OCI-LY7 (cell line): ENCODE measurements around the gene ZNF552.
"Not testable (repeated sequence)": the region's sequence is repeated elsewhere in the genome, so short reads cannot be mapped to it uniquely, and the experiment has no call there.

Experiments
- EZH2phosphoT487 ChIP-seq: fragments of 200-600 bp; sonication (generic); IDR thresholded peaks from 2 replicates; pipeline ENCODE4 v1.6.1; 2018; ENCODE audit warnings: low read depth, borderline replicate concordance, mild to moderate bottlenecking, mixed run types, antibody characterized with exemption, low read length, moderate library complexity, mixed read lengths
- TF ChIP-seq, protein P1 (sequence below): fragments of 200-600 bp; sonication (generic); conservative IDR thresholded peaks from 2 replicates; pipeline ENCODE4 v1.5.1; 2014; ENCODE audit warnings: mild to moderate bottlenecking, antibody characterized with exemption, low read length, moderate library complexity, mixed read lengths

DNA sequence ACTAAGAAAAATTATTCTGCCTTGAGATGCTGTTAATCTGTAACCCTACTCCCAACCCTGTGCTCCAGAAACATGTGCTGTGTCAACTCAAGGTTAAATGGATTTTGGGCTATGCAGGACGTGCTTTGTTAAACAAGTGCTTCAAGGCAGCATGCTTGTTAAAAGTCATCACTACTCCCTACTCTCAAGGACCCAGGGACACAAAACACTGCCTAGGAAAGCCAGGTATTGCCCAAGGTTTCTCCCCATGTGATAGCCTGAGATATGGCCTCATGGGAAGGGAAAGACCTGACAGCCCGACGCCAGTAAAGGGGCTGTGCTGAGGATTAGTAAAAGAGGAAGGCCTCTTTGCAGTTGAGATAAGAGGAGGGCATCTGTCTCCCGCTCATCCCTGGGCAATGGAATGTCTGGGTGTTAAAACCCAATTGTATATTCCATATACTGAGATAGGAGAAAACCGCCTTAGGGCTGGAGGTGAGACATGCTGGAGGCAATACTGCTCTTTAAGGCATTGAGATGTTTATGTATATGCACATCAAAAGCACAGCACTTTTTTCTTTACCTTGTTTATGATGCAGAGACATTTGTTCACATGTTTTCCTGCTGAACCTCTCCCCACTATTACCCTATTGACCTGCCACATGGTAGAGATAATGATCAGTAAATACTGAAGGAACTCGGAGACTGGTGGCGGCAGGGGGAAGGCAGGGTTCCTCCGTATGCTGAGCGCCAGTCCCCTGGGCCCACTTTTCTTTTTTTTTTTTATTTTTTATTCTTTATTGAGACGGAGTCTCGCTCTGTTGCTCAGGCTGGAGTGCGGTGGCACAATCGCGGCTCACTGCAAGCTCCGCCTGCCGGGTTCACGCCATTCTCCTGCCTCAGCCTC is 4.1 kb downstream of the ZNF552 start:
- TF ChIP-seq, protein P1, sequence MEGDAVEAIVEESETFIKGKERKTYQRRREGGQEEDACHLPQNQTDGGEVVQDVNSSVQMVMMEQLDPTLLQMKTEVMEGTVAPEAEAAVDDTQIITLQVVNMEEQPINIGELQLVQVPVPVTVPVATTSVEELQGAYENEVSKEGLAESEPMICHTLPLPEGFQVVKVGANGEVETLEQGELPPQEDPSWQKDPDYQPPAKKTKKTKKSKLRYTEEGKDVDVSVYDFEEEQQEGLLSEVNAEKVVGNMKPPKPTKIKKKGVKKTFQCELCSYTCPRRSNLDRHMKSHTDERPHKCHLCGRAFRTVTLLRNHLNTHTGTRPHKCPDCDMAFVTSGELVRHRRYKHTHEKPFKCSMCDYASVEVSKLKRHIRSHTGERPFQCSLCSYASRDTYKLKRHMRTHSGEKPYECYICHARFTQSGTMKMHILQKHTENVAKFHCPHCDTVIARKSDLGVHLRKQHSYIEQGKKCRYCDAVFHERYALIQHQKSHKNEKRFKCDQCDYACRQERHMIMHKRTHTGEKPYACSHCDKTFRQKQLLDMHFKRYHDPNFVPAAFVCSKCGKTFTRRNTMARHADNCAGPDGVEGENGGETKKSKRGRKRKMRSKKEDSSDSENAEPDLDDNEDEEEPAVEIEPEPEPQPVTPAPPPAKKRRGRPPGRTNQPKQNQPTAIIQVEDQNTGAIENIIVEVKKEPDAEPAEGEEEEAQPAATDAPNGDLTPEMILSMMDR = not testable (repeated sequence)
- TF ChIP-seq EZH2phosphoT487 = not testable (repeated sequence)
